NCI-H526 (cell line): ENCODE measurements around the gene RPS15.
A peak's percentile ranks its signal among the peaks of the same experiment; 100 is the strongest.

Source experiments
- DNase-seq, 2 experiments: peaks; one replicate each; lab custom pipeline; 2025; lab: John Stamatoyannopoulos, UW

RPS15 gene

DNA sequence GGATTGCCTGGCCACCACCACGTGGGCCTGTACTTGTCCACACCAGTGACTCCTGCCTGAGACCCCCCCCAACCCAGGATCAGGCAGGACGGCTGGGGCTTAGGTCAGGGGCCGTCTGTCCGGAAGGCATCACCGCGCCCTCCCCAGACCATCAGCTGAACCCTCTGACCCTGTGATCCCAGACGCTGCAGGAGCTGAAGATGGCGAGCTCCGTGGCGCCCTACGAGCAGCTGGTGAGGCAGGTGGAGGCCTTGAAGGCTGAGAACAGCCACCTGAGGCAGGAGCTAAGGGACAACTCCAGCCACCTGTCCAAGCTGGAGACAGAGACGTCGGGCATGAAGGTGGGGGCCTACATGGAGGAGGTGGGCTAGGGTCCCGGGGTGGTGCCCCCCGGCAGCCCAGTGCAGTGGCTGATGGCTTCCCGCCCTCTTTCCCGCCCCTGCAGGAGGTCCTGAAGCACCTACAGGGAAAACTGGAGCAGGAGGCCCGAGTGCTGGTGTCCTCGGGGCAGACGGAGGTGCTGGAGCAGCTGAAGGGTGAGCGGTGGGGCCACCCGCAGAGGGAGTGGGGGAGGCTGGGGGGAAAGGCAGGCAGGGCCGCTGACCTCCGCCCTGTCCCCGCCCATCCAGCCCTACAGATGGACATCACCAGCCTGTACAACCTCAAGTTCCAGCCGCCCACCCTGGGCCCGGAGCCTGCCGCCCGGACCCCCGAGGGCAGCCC, 14.8 kb downstream of the RPS15 start:
- DNase-seq = no peak

DNA sequence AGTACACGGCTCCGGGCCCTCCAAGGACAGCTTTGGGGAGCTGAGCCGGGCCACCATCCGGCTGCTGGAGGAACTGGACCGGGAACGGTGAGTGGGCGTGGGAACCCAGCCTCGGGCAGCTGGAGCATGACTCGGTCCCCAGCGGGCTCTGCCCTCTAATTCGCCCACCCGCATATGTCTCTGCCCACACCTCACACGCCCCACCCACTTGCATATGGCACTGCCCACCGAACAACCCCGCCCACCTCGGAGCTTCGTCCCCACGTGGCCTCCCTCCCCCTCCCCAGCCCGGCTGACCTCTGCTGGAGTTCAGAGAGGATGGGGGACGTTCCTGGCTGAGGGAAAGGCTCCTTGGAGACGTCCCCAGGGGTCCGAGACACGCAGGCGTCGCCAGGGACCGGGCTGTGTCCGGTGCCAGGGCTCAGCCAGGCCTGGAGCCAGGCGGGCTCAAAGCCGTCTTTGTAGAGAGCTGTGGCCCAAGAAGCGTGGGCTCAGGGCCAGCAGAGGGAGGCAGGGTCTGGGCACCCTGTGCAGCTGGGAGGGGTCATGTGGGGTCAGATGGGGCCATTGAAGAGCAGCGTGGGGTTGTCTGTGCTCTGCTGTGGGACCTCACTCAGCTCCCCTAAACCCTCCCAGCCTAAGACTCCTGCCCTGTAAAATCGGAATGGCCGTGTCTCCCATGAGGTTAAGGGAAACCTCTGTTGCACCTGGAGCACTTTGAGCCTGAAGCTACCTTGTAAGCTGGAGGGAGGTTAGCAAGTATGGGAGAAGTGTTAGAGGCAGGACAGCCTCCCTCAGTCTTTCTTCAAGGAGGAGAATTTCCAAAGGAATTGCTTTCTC, 15.5 kb downstream of the RPS15 start:
- DNase-seq = peak in 1 of 2 experiments; percentile 52

DNA sequence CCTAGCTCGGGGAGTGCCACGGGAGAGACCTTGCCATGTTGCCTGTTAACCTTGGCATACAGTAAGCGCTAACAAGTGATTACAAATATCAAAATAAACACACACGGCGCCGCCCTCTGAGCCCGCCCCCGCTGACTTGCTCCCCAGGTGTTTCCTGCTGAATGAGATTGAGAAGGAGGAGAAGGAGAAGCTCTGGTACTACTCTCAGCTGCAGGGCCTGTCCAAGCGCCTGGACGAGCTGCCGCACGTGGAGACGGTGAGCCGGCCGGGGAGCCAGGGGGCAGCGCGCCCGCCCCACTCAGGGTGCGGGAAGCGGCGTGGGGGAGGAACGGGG, 16.8 kb downstream of the RPS15 start:
- DNase-seq = no peak

DNA sequence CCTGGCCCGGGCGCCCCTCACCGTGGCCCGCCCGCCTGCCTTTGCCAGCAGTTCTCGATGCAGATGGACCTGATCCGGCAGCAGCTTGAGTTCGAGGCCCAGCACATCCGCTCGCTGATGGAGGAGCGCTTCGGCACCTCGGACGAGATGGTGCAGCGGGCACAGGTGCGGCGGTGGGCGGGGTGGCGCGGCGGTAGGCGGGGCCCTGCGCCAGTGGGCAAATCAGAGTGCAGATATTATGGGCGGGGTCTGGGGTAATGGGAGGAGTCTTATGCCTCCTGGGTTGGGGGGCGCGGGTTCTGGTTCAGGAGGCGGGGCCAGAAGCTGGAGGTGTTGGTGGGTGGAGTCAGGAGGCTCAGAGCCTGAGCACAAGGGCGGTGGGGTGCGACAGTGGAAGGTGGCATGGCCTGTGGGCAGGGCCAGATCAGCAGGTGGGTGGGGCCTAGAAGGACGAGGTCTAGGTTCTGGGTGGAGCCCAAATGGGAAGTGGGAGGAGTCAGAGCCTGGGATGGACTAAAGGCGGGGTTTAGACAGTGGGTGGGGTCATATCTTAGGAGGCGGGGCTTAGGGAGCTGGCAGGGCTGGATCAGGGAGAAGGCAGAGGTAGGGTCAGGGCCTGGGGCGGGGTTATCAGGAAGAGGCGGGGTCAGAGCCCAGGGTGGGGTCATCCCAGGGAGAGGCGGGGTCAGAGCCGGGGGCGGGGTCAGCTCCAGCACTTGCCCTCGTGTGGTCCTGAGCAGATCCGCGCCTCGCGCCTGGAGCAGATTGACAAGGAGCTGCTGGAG, 17.3 kb downstream of the RPS15 start:
- peak; percentile 85 to 96 for DNase-seq

DNA sequence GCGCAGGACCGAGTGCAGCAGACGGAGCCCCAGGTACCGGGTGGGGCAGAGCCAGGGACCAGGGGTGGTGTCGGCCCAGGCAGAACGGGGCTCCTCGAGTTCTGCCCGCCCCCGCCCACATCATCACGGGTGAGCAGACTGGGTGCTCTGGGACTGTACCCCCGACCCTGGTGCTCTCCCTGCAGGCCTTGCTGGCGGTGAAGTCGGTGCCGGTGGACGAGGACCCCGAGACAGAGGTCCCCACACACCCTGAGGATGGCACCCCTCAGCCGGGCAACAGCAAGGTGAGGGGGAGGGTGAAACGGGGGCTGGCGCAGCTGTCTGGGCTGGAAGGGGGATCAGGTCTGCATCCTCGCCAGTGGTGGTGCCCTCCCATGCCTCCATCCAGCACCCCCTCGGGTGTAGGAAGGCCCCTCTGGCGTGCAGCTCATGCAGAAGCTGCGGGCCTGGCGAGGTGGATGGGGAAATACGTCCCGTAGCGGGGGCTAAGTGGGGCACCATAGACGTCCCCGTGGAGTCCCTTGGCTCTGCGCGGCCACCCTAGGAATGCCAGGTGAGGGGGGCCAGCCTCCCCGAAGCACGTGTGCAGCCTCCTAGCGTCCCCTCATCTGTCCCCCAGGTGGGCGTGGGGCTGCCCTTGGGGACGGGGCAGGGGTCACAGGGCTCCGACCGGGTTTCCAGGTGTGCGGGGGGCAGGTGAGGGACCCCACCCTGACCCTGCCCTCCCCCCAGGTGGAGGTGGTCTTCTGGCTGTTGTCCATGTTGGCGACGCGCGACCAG, 18.1 kb downstream of the RPS15 start:
- no peak for DNase-seq

DNA sequence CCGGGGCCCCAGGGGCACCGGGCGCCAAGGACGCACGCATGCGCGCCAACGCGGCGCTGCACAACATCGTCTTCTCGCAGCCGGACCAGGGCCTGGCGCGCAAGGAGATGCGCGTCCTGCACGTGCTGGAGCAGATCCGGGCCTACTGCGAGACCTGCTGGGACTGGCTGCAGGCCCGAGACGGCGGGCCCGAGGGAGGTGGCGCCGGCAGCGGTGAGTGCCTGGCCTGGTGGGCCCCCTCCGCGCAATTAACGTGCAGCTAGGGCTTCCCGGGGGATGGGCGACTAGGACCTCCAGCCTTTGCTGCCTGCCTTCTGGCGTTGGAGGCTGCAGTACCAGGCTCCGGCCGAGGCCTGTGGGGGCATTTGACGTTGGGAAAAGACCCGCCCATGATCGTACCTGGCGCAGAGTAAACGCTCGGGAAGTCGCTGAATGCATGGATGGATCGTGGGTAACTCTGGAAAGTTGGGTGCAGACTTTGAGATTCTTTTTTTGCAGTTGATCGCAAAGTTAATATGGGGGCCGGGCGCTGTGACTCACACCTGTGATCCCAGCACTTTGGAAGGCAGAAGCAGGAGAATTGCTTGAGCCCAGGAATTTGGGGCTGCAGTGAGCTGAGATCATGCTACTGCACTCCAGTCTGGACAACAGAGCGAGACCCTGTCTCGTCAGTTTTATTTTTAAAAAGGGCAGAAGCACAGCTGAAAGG, 19.0 kb downstream of the RPS15 start:
- peak in 1 of 2 experiments; percentile 45 for DNase-seq

DNA sequence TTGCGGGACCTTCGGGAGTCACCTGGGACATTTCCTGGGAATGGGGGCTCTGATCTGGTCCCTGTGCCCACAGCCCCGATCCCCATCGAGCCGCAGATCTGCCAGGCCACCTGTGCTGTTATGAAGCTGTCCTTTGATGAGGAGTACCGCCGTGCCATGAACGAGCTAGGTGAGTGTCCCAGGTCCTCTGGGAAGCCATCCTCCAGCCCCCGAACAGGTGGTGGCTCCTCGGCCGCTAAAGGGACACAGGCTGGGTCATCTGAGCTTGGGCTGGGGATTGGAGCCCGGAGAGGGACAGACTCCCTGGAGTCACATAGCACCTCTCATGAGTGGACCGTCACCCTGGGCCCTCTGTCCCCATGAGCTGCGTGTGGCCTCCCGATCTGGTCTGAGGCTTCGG, 19.7 kb downstream of the RPS15 start:
- DNase-seq = no peak

DNA sequence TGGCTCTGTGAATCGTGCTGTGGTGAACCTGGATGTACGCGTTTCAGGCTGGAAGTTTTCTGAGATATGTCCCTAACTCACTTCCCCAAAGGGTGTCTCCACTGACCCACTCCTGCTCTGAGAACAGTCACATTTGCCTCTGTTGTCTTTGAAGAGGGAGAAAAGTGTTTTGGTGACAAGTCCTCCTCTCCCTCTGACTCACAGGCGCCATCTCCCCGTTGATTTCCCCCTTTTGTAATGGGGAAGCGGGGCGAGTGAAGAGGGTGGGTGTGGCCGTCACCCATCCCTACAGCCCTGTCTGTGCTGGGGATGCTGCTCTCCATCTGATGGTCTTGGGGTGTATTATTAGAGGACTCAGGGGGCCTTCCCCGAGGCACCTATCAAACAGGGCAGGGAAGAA, 21.3 kb downstream of the RPS15 start:
- DNase-seq = no peak

DNA sequence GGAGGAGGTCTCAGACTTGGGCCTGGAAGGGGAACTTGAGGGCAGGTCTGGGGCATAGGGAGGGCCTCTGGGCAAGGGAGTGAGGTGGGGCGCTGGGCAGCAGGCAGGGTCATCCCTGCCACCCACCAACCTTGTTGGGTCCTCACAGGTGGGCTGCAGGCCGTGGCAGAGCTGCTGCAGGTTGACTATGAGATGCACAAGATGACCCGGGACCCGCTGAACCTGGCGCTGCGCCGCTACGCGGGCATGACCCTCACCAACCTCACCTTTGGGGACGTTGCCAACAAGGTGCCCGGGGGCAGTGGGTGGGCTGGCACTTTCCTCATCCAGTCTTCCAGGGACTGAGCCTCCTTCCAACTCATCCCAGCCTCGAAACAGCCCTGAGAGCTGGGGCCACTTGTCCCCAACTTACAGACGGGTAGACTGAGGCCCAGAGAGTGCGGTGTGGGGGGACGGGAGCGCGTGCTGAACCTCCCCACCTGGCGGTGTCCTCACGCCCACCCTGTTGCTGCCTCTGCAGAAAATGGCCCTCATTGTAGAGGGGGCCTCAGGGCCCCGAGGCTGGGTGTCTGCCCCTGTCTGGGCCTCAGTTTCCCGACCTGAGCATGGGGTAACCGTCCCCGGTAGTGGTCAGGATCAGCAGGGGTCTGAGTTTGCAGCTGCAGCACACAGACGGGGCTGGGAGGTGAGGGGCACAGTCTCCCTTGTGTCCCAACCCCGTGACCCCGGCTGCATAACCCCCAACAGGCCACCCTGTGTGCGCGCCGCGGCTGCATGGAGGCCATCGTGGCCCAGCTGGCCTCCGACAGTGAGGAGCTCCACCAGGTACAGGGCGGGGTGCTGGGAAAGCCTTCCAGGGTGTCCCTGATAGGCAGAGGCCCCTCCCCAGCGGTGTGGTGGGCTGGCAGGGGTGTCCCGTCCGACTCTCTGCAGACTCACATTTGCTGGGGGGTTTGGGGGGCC, 22.1 kb downstream of the RPS15 start:
- DNase-seq = no peak

DNA sequence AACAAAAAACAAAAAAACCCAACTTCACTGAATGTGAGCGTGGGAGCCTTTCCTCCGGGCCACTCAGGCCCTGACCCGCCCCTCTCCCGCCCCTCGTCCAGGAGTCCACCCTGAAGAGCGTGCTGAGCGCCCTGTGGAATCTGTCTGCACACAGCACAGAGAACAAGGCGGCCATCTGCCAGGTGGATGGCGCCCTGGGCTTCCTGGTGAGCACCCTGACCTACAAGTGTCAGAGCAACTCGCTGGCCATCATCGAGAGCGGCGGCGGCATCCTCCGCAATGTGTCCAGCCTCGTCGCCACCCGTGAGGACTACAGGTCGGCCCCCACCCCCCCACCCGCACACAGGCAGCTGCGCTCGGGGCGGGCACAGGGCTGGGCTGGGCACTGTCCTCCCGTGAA, 23.7 kb downstream of the RPS15 start:
- DNase-seq = no peak

DNA sequence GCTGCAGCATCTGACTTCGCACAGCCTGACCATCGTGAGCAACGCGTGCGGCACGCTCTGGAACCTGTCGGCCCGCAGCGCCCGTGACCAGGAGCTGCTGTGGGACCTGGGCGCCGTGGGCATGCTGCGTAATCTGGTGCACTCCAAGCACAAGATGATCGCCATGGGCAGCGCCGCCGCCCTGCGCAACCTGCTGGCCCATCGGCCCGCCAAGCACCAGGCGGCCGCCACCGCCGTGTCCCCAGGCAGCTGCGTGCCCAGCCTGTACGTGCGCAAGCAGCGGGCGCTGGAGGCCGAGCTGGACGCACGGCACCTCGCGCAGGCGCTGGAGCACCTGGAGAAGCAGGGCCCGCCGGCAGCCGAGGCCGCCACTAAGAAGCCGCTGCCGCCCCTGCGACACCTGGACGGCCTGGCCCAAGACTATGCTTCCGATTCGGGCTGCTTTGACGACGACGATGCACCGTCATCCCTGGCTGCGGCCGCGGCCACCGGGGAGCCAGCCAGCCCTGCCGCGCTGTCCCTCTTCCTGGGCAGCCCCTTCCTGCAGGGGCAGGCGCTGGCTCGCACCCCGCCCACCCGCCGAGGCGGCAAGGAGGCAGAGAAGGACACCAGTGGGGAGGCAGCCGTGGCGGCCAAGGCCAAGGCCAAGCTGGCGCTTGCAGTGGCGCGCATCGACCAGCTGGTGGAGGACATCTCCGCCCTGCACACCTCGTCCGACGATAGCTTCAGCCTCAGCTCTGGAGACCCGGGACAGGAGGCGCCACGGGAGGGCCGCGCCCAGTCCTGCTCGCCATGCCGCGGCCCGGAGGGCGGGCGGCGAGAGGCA, 27.2 kb downstream of the RPS15 start:
- DNase-seq = peak; percentile 41 to 77

DNA sequence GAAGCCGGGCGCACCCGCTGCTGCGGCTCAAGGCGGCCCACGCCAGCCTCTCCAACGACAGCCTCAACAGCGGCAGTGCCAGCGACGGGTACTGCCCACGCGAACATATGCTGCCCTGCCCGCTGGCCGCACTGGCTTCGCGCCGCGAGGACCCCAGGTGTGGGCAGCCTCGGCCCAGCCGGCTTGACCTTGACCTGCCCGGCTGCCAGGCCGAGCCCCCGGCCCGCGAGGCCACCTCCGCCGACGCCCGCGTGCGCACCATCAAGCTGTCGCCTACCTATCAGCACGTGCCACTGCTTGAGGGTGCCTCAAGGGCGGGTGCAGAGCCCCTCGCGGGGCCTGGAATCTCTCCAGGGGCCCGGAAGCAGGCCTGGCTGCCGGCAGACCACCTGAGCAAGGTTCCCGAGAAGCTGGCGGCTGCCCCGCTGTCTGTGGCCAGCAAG, 27.8 kb downstream of the RPS15 start:
- no peak for DNase-seq

DNA sequence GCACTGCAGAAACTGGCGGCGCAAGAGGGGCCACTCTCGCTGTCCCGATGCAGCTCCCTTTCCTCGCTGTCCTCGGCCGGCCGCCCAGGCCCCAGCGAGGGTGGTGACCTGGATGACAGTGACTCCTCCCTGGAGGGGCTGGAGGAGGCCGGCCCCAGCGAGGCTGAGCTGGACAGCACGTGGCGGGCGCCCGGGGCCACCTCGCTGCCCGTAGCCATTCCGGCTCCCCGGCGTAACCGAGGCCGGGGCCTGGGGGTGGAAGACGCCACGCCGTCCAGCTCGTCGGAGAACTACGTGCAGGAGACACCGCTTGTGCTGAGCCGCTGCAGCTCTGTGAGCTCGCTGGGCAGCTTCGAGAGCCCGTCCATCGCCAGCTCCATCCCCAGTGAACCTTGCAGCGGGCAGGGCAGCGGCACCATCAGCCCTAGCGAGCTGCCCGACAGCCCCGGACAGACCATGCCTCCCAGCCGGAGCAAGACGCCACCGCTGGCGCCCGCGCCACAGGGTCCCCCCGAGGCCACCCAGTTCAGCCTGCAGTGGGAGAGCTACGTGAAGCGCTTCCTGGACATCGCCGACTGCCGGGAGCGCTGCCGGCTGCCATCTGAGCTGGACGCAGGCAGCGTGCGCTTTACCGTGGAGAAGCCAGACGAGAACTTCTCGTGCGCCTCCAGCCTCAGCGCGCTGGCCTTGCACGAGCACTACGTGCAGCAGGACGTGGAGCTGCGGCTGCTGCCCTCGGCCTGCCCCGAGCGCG, 28.4 kb downstream of the RPS15 start:
- DNase-seq = no peak

DNA sequence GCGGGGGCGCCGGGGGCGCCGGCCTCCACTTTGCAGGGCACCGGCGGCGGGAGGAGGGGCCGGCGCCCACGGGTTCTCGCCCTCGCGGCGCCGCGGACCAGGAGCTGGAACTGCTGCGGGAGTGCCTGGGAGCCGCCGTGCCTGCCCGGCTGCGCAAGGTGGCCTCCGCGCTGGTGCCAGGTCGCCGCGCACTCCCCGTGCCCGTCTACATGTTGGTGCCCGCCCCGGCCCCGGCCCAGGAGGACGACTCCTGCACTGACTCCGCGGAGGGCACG, 29.0 kb downstream of the RPS15 start:
- no peak for DNase-seq

DNA sequence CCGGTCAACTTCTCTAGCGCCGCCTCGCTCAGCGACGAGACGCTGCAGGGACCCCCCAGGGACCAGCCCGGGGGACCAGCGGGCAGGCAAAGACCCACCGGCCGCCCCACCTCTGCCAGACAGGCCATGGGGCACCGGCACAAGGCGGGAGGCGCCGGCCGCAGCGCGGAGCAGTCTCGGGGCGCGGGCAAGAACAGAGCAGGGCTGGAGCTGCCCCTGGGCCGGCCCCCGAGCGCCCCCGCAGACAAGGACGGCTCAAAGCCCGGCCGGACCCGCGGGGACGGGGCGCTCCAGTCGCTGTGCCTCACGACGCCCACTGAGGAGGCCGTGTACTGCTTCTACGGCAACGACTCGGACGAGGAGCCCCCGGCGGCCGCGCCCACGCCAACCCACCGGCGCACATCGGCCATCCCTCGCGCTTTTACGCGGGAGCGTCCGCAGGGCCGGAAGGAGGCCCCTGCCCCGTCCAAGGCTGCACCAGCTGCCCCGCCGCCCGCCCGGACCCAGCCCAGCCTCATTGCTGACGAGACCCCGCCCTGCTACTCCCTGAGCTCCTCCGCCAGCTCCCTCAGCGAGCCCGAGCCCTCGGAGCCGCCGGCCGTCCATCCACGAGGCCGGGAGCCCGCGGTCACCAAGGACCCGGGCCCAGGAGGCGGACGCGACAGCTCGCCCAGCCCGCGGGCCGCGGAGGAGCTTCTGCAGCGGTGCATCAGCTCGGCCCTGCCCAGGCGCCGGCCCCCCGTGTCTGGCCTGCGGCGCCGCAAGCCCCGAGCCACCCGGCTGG, 29.5 kb downstream of the RPS15 start:
- no peak for DNase-seq

DNA sequence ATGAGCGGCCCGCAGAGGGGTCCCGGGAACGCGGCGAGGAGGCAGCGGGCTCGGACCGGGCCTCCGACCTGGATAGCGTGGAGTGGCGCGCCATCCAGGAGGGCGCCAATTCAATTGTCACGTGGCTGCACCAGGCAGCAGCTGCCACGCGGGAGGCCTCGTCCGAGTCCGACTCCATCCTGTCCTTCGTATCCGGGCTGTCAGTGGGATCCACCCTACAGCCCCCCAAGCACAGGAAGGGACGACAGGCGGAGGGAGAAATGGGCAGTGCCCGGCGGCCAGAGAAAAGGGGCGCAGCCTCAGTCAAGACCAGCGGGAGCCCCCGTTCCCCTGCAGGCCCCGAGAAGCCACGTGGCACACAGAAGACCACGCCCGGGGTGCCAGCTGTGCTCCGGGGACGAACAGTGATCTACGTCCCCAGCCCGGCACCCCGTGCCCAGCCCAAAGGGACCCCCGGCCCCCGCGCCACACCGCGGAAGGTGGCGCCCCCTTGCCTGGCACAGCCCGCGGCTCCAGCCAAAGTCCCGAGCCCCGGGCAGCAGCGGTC, 30.2 kb downstream of the RPS15 start:
- no peak for DNase-seq

DNA sequence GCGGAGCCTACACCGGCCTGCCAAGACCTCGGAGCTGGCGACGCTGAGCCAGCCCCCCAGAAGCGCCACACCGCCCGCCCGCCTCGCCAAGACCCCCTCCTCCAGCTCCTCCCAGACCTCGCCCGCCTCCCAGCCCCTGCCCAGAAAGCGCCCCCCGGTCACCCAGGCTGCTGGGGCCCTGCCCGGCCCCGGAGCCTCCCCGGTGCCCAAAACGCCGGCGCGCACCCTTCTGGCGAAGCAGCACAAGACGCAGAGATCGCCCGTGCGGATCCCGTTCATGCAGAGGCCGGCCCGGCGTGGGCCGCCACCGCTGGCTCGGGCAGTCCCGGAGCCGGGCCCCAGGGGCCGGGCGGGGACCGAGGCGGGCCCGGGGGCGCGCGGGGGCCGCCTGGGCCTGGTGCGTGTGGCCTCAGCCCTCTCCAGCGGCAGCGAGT, 30.6 kb downstream of the RPS15 start:
- peak in 1 of 2 experiments; percentile 51 for DNase-seq
